ENCODE measurements around the gene FN1.

DNA sequence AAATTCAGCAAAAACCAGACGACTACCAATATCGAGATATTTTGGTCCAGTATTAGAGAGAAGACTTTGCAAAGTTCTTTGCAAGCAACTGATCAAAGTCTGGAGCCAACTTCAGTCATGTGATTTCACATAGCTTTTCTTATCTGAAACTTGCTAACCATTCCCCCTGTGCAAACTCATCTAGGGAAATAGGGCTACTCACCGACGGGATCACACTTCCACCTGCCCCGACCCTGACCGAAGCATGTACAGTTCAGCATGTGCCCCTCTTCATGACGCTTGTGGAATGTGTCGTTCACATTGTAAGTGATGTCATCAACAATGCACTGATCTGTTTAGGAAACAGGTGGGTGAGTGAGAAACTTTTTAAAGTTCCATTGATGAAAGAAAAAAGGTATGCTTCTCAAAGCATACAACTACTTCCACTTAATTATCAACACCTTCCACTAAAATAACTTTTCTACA is 15.4 kb downstream of the FN1 start:
- TF ChIP-seq POLR2A (IDR thresholded peaks at IDR 0.05) = no peak
- TF ChIP-seq, protein P1, sequence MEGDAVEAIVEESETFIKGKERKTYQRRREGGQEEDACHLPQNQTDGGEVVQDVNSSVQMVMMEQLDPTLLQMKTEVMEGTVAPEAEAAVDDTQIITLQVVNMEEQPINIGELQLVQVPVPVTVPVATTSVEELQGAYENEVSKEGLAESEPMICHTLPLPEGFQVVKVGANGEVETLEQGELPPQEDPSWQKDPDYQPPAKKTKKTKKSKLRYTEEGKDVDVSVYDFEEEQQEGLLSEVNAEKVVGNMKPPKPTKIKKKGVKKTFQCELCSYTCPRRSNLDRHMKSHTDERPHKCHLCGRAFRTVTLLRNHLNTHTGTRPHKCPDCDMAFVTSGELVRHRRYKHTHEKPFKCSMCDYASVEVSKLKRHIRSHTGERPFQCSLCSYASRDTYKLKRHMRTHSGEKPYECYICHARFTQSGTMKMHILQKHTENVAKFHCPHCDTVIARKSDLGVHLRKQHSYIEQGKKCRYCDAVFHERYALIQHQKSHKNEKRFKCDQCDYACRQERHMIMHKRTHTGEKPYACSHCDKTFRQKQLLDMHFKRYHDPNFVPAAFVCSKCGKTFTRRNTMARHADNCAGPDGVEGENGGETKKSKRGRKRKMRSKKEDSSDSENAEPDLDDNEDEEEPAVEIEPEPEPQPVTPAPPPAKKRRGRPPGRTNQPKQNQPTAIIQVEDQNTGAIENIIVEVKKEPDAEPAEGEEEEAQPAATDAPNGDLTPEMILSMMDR (IDR thresholded peaks at IDR 0.05) = no peak
- TF ChIP-seq EP300 (IDR thresholded peaks at IDR 0.05) = no peak
- TF ChIP-seq POLR2AphosphoS5 (IDR thresholded peaks at IDR 0.05) = no peak
